HG03097 (cell line): ENCODE data around the gene PAK1.
A peak's percentile ranks its signal among the peaks of the same experiment; 100 is the strongest.

Source experiments
- ATAC-seq: cut with Tn5 transposase; IDR thresholded peaks from one replicate; pipeline ENCODE4 v1.9.1; 2021; ENCODE audit not compliant: unreplicated experiment, low FRiP score

Gene PAK1

GRCh38 chr11:77440678-77441077 is 33.2 kb downstream of the PAK1 start:
- ATAC-seq, result no peak

GRCh38 chr11:77438487-77438886 is 35.4 kb downstream of the PAK1 start:
- ATAC-seq, result no peak

- ATAC-seq, result no peak
These were observed 36.9 kb downstream of the PAK1 start for GRCh38 chr11:77436969-77437368.

- ATAC-seq, result no peak
These were observed 37.4 kb downstream of the PAK1 start for GRCh38 chr11:77436506-77436905.

- ATAC-seq, result no peak
These were observed 37.9 kb downstream of the PAK1 start for GRCh38 chr11:77435972-77436371.

- no peak for ATAC-seq
These were observed 42.1 kb downstream of the PAK1 start for GRCh38 chr11:77431813-77432212.

GRCh38 chr11:77428598-77428997 is 45.3 kb downstream of the PAK1 start:
- ATAC-seq, result no peak

GRCh38 chr11:77425346-77425745 is 48.5 kb downstream of the PAK1 start:
- ATAC-seq, result no peak

GRCh38 chr11:77424644-77425043 is 49.2 kb downstream of the PAK1 start:
- no peak for ATAC-seq

GRCh38 chr11:77423624-77424023 is 50.3 kb downstream of the PAK1 start:
- no peak for ATAC-seq

GRCh38 chr11:77422687-77423086 is 51.2 kb downstream of the PAK1 start:
- ATAC-seq, result no peak

- no peak for ATAC-seq
These were observed 52.7 kb downstream of the PAK1 start for GRCh38 chr11:77421041-77421723.

- no peak for ATAC-seq
These were observed 54.8 kb downstream of the PAK1 start for GRCh38 chr11:77418971-77419597.

GRCh38 chr11:77418155-77418970 is 55.5 kb downstream of the PAK1 start:
- ATAC-seq, result no peak

- ATAC-seq, result no peak
These were observed 57.5 kb downstream of the PAK1 start for GRCh38 chr11:77416357-77416756.

GRCh38 chr11:77413850-77414460 is 59.9 kb downstream of the PAK1 start:
- ATAC-seq, result no peak

- ATAC-seq, result no peak
These were observed 61.1 kb downstream of the PAK1 start for GRCh38 chr11:77412814-77413213.

GRCh38 chr11:77411717-77412441 is 62.0 kb downstream of the PAK1 start:
- peak; percentile 89 for ATAC-seq

- ATAC-seq, result peak; percentile 27
These were observed 62.7 kb downstream of the PAK1 start for GRCh38 chr11:77411137-77411707.
